NCI-H82 treated with DMSO at 0.1 percent for 48 hours (cell line): Measurements from ENCODE around the gene TAF15.

Experiments
- DNase-seq: peaks from one replicate; lab custom pipeline; 2025; ENCODE audit not compliant: unreplicated experiment; lab: John Stamatoyannopoulos, UW

TAF15 gene

GRCh38 chr17:35817196-35817595 lies 7.9 kb downstream of the TAF15 start:
- no peak for DNase-seq

DNA sequence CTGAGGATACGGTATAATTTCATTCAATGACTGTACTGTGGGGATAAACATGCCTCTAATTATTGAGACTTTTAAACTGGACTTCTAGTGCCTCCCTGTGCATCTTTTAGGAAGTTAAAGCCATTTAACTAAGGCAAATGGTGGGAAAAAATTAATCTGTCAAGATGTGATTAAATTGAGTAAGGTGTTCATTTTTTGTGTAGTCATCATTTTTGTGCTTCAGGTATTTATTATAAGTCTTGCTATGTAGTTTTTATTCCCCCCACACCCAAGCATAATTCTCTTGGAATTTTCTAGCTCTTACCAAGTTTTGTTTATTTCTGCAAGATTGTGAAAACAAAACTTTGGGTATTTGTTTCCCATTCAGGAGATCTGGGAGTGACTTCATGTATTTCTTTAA lies 10.2 kb downstream of the TAF15 start:
- no peak for DNase-seq

DNA sequence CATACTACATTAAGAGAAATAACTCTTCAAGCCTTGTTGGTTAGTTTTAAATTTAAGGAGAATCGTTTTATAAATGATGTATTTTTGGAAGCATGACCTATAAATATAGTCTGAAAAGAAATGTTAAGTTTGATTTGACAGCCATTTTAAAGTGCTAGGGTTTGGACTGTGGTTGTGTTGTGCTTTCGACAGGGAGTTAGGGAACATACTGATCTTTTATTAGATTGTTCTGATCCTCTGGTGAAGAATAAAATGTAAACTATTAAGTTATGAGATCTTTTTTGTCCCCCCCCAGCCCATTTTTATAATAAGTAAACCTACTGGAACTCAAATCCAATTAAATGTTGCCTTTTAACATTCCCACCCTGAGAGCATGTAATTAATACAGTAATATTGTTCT lies 12.0 kb downstream of the TAF15 start:
- DNase-seq, result no peak

DNA sequence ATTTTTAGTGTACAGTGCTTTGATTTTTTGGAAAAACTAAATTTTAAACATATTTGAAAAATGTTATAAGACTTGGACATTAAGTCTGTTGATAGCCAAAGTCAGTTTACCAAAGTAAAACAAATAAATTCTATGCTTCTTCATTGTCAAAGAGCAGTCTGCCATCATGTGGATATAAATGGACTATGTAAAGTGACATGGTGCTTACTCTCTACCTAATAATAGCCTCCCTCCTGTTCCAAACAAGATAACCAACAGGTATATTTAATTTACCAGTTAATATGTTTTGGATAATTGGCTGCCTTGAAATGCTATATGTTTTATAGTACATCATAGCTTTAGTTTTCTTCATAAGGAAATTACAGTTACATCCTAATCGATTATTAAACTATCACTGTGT lies 15.9 kb downstream of the TAF15 start:
- DNase-seq, result no peak

GRCh38 chr17:35841101-35841500 lies 31.8 kb downstream of the TAF15 start:
- DNase-seq, result no peak

DNA sequence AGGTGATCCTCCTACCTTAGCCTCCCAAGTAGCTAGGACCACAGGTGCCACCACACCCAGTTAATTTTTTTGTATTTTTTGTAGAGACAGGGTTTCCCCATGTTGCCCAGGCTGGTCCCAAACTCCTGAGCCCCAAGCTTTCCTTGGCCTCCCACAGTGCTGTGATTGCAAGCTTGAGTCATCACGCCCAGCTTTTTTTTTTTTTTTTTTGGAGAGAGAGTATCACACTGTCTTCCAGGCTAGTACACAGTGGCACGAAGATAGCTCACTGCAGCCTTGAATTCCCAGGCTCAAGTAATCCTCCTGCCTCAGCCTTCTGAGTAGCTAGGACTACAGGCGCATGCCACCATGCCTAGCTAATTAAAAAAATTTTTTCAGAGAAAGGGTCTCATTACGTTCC lies 32.2 kb downstream of the TAF15 start:
- no peak for DNase-seq

GRCh38 chr17:35842239-35842638 lies 33.0 kb downstream of the TAF15 start:
- DNase-seq, result no peak

- no peak for DNase-seq
Observed at GRCh38 chr17:35843698-35844097, 34.4 kb downstream of the TAF15 start.

DNA sequence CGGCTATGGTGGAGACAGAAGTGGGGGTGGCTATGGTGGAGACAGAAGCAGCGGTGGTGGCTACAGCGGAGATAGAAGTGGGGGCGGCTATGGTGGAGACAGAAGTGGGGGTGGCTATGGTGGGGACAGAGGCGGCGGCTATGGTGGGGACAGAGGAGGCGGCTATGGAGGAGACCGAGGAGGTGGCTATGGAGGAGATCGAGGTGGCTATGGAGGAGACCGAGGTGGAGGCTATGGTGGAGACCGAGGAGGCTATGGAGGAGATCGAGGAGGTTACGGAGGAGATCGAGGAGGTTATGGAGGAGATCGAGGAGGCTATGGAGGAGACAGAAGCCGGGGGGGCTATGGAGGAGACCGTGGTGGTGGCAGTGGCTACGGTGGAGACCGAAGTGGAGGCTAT lies 35.3 kb downstream of the TAF15 start:
- no peak for DNase-seq

GRCh38 chr17:35846055-35846809 lies 36.9 kb downstream of the TAF15 start:
- no peak for DNase-seq

DNA sequence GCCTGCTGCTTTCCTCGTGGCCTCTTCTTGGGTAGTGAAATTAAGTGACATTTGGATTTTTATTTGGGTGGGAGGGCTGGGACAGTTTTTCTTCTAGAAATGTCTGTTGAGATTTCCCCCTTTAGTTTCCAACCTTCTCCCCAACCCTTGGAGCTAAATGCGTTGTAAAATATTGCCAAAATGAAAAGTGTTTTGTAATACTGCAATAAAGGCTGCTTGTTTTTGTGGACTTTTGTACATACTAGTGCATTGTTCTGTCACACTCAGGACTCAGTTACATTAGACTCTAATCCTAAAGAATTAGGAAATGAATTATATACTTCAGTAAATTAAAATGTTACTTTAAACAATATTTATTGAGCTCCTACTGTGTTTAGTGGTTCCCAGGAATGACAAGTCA lies 37.7 kb downstream of the TAF15 start:
- DNase-seq, result no peak

DNA sequence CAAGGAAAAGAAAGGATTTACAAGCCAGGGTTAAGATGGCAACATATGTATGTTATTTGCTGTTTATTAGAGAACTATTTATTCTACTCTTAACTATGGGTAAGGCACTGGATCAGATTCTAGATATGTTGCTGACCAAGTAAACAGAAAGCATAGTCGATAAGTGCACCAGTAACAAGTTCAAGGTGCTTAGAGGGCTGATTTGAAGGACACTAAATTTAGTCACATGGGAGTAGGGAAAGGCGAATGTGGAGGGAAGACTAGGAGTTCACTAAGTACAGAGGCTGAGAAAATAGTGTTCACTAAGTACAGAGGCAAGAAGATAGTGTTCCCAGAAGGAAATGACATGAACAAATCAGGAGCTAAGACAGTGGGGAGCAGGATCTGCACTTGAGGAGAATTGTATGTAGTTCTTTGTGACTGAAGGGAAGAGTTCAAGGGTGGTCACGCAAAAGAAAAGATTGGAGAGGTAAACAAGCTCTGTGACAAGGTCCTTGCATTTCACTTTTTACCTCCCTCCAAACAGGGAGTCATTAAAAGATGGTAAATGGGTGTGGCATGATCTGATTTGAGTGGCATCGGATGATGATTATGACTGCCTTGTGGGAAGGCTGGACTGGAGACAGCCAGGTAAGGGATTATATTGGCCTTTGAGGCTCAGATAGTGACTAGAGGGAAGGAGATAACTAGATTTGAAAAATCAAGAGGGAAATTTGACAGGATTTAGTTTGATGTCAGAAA lies 38.5 kb downstream of the TAF15 start:
- DNase-seq, result no peak

GRCh38 chr17:35849469-35850348 lies 40.4 kb downstream of the TAF15 start:
- peak; percentile 21 for DNase-seq

GRCh38 chr17:35855965-35856364 lies 46.7 kb downstream of the TAF15 start:
- DNase-seq, result no peak

GRCh38 chr17:35856603-35857002 lies 47.3 kb downstream of the TAF15 start:
- DNase-seq, result no peak

DNA sequence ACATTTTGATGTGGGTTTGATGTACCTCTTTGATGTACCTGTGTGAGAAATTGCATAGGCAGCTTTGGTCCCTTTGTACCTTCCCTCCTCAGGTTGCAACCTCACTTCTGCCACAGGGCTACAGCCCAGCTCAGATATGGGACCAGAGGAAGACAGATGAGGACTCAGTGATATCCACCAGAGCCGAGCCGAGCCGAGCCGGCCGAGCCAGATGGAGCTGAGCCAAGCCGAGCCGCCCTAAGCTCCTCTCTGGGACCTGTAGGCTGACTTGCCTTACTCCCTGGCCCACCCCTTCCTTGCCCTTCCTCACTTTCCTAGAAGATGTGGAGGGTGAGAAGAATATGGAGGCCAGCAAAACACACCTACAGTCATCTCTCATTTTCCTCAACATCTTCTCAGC lies 55.6 kb downstream of the TAF15 start:
- no peak for DNase-seq

DNA sequence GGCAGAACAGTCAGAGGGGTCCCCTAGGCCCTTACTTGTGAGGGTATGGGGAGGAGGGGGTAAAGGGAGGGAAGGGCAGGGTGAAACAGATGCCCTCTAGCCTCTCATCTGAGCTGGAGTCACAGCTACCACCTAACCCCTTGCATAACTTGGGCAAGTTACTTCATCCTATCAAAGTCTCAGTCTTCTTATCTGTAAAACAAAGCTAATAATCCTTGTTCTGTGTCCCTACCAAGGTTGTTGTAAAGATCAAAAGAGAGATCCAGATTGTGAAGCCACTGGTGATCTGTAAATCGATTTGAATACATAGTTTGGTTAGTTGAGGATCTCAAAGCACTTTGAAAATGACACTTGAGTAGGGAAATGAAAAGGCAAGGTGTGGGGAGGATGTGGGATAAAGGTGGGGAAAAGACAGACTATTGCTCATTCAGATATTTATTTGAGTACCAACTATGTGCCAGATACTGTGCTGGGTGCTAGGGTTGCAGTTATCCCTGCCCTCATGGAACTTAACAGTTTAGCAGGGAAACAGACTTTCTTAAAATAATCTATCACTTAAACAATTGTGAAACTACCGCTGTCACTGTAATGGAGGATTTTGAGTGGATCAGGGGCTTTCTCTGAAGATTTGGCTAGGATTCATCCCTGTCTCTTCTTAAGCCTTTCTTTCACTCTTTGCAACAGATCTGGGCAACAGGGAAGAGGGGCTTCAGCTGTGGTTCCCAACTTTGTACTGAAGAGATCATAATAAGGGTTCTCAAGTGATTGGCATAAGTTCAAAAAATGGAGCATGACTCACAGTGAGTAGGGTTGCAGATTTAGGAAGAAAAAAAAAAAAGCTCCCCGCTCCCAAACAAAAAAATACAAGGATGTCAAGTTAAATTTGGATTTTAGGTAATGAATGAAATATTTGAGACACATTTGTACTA lies 56.4 kb downstream of the TAF15 start:
- no peak for DNase-seq

GRCh38 chr17:35866341-35866950 lies 57.2 kb downstream of the TAF15 start:
- DNase-seq, result no peak

DNA sequence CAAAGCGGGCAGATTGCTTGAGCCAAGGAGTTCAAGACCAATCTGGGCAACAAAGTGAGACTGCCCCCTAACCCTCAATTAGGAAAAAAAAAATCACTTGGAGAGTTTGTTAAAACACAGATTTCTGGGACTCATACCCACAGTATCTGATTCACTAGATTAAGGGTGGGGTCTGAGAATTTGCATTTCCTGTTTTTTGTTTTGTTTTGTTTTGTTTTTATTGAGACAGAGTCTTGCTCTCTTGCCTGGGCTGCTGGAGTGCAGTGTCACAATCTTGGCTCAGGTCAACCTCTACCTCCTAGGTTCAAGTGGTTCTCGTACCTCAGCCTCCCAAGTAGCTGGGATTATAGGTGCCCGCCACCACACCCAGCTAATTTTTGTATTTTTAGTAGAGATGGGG lies 58.3 kb downstream of the TAF15 start:
- no peak for DNase-seq

GRCh38 chr17:35868737-35869136 lies 59.5 kb downstream of the TAF15 start, which contains the start of gene HEATR9:
Gene HEATR9 (minus strand): TSS chr17:35868891. CDS start chr17:35868742, 149 bp downstream.
- no peak for DNase-seq
